MM.1S (cell line): ENCODE results near the gene TULP4.

Experiments used
- DNase-seq: peaks from one replicate; pipeline ENCODE4 v3.0.0-alpha.2; 2015
- H2AFZ ChIP-seq: fragments of 300-600 bp; sonication (generic); 2 replicates; pipeline ENCODE4 v1.6.0; 2016; ENCODE audit warnings: antibody characterized with exemption, low read length
- H3F3A ChIP-seq: fragments of 300-600 bp; sonication (generic); 2 replicates; pipeline ENCODE4 v1.6.1; 2016; ENCODE audit warnings: mild to moderate bottlenecking, antibody characterized with exemption, low read length, moderate library complexity, mixed read lengths; ENCODE audit not compliant: insufficient read depth
- H3K27ac ChIP-seq: fragments of 300-600 bp; sonication (generic); 2 replicates; pipeline ENCODE4 v1.5.1; 2016; ENCODE audit warnings: mild to moderate bottlenecking, low read length
- H3K27me3 ChIP-seq: fragments of 300-600 bp; sonication (generic); replicated peaks from 2 replicates; pipeline ENCODE4 v1.6.0; 2016; ENCODE audit warnings: low read length; ENCODE audit not compliant: insufficient read depth
- H3K36me3 ChIP-seq: fragments of 300-600 bp; sonication (generic); replicated peaks from 2 replicates; pipeline ENCODE4 v1.6.1; 2016; ENCODE audit warnings: mild to moderate bottlenecking, low read length, mixed read lengths; ENCODE audit not compliant: insufficient read depth
- H3K4me1 ChIP-seq: fragments of 300-600 bp; sonication (generic); 2 replicates; pipeline ENCODE4 v1.6.1; 2016; ENCODE audit warnings: low read length, mixed read lengths
- H3K4me2 ChIP-seq: fragments of 300-600 bp; sonication (generic); 2 replicates; pipeline ENCODE4 v1.6.0; 2016; ENCODE audit warnings: low read depth, low read length
- H3K4me3 ChIP-seq: fragments of 300-600 bp; sonication (generic); 2 replicates; pipeline ENCODE4 v1.5.1; 2016; ENCODE audit warnings: low read length, mixed read lengths
- H3K79me2 ChIP-seq: fragments of 300-600 bp; sonication (generic); 2 replicates; pipeline ENCODE4 v1.6.1; 2016; ENCODE audit warnings: mixed run types, low read length, mixed read lengths
- H3K9ac ChIP-seq: fragments of 300-600 bp; sonication (generic); 2 replicates; pipeline ENCODE4 v1.6.1; 2016; ENCODE audit warnings: low read length, mixed read lengths
- H3K9me2 ChIP-seq: fragments of 300-600 bp; sonication (generic); replicated peaks from 2 replicates; pipeline ENCODE4 v1.6.1; 2016; ENCODE audit warnings: mild to moderate bottlenecking, low read length, mixed read lengths; ENCODE audit not compliant: insufficient read depth
- H3K9me3 ChIP-seq: fragments of 300-600 bp; sonication (generic); replicated peaks from 2 replicates; pipeline ENCODE4 v1.6.1; 2016; ENCODE audit warnings: mild to moderate bottlenecking, low read length, mixed read lengths; ENCODE audit not compliant: insufficient read depth
- H4K20me1 ChIP-seq: fragments of 300-600 bp; sonication (generic); 2 replicates; pipeline ENCODE4 v1.6.1; 2016; ENCODE audit warnings: mild to moderate bottlenecking, low read length, moderate library complexity, mixed read lengths; ENCODE audit not compliant: insufficient read depth
- CTCF ChIP-seq: fragments of 300-600 bp; sonication (generic); IDR thresholded peaks from 2 replicates; pipeline ENCODE4 v1.5.1; 2016; ENCODE audit warnings: antibody characterized with exemption, low read length, mixed read lengths
- EZH2 ChIP-seq: fragments of 300-600 bp; sonication (generic); optimal IDR thresholded peaks from 2 replicates; pipeline ENCODE3; 2017; ENCODE audit warnings: low read depth, mild to moderate bottlenecking, antibody characterized with exemption, low read length, mixed read lengths
- EZH2phosphoT487 ChIP-seq: fragments of 300-600 bp; sonication (generic); IDR thresholded peaks from 2 replicates; pipeline ENCODE4 v1.6.1; 2018; ENCODE audit warnings: antibody characterized with exemption, low read length

The TULP4 gene

GRCh38 chr6:158488065-158488464, 175.8 kb downstream of the TULP4 start:
- H3K36me3 ChIP-seq, result no peaks in the 10 kb centered on the region
- H3K4me3 ChIP-seq, result no peak overlapping the region
- no peaks in the 10 kb centered on the region for H3K79me2 ChIP-seq
- H3K9me3 ChIP-seq, result no peaks in the 10 kb centered on the region
- no peaks in the 10 kb centered on the region for H3K9me2 ChIP-seq
- no peak overlapping the region for H2AFZ ChIP-seq
- no peak overlapping the region for H3K4me2 ChIP-seq
- H3F3A ChIP-seq, result no peaks in the 10 kb centered on the region
- no peak for DNase-seq
- no peaks in the 10 kb centered on the region for H4K20me1 ChIP-seq
- H3K27ac ChIP-seq, result no peak overlapping the region
- no peaks in the 10 kb centered on the region for H3K27me3 ChIP-seq
- TF ChIP-seq CTCF (no peak), EZH2 (no peak), EZH2phosphoT487 (no peak)
- no peak overlapping the region for H3K9ac ChIP-seq
- no peaks in the 10 kb centered on the region for H3K4me1 ChIP-seq

- TF ChIP-seq CTCF (no peak), EZH2phosphoT487 (no peak), EZH2 (no peak)
- Histone ChIP-seq H3K4me1 (no peaks in the 10 kb centered on the region), H3K79me2 (no peaks in the 10 kb centered on the region), H2AFZ (no peak overlapping the region), H3K4me2 (no peak overlapping the region), H3K9me2 (no peaks in the 10 kb centered on the region), H4K20me1 (no peaks in the 10 kb centered on the region), H3K4me3 (no peak overlapping the region), H3K9ac (no peak overlapping the region), H3K9me3 (no peaks in the 10 kb centered on the region), H3K27me3 (no peaks in the 10 kb centered on the region), H3F3A (no peaks in the 10 kb centered on the region), H3K36me3 (no peaks in the 10 kb centered on the region), H3K27ac (no peak overlapping the region)
- DNase-seq, result no peak
Measured at GRCh38 chr6:158489441-158489840, 177.2 kb downstream of the TULP4 start.

GRCh38 chr6:158492881-158493280, 180.6 kb downstream of the TULP4 start:
- Histone ChIP-seq H3F3A (no peaks in the 10 kb centered on the region), H3K9ac (no peak overlapping the region), H3K4me1 (no peaks in the 10 kb centered on the region), H3K9me2 (no peaks in the 10 kb centered on the region), H3K9me3 (no peaks in the 10 kb centered on the region), H3K4me2 (no peak overlapping the region), H3K79me2 (no peaks in the 10 kb centered on the region), H3K4me3 (no peak overlapping the region), H3K36me3 (no peaks in the 10 kb centered on the region), H3K27me3 (no peaks in the 10 kb centered on the region), H4K20me1 (no peaks in the 10 kb centered on the region), H3K27ac (no peak overlapping the region), H2AFZ (no peak overlapping the region)
- TF ChIP-seq CTCF (no peak), EZH2 (no peak), EZH2phosphoT487 (no peak)
- no peak for DNase-seq
